H1 (cell line): ENCODE data around the gene PSD. TPM values are rescaled to one million over a fixed set of nuclear protein-coding genes. Genes with fewer than 3 reads are reported as not detected.

Experiments used
- CBX8 ChIP-seq: fragments of 300-800, 300-1000 bp; sonication (generic); IDR thresholded peaks from 2 replicates; pipeline ENCODE4 v1.7.1; 2016; ENCODE audit warnings: low read depth, low read length, borderline replicate concordance
- NRF1 ChIP-seq: IDR thresholded peaks from 2 replicates; pipeline ENCODE4 v1.6.1; 2011; ENCODE audit warnings: mild to moderate bottlenecking, low read depth, low read length, improper control_type of control experiment
- polyA plus RNA-seq, 7 experiments: library from polyadenylated mRNA; depleted of rRNA in 3 of 7; stranded (reverse) in 5 of 7; unstranded in 2 of 7; fragments of >200 nt in 5 of 7; fragments of 200-250 nt in 2 of 7; gene quantifications; 1 replicate in 5 of 7; 2 replicates in 1 of 7; 4 replicates in 1 of 7; pipeline versions ENCODE4 v1.2.1 to v1.2.3, GENCODE V29; 2011 to 2013; ENCODE audit warnings: missing spikeins in 2 of 7, mixed read lengths in 2 of 7
- total RNA-seq: library from RNA; stranded (reverse); fragmentation: NEBNext Ultra II Directional; extraction: Animal tissue kit (Norgen Biotek cat#: 25700); gene quantifications from 2 replicates; pipeline ENCODE4 v1.2.1, GENCODE V29; 2021

PSD gene
- total and polyA plus RNA-seq, 2 of the 8 experiments (the other 6 are each of a cell fraction or from before 2014, with no cell fraction given): 5.4 to 6.0 TPM

GRCh38 chr10:102396730-102397151 lies 21.8 kb downstream of the PSD start (continued):
- TF ChIP-seq CBX8 (no peak), NRF1 (no peak)
